ENCODE results near the gene TMEM134.

The TMEM134 gene

GRCh38 chr11:67455054-67455453 is 14.0 kb downstream of the TMEM134 start, which contains the start of gene CABP4:
Gene CABP4 (plus strand): TSS chr11:67455354. CDS start chr11:67455424, 70 bp downstream.
- no peak for DNase-seq

- no peak for DNase-seq
Observed at GRCh38 chr11:67453816-67454732, 15.0 kb downstream of the TMEM134 start.

GRCh38 chr11:67452141-67452952 is 16.7 kb downstream of the TMEM134 start, which contains the start of gene GPR152:
Gene GPR152 (minus strand): TSS chr11:67452729. CDS start chr11:67452724, 5 bp downstream.
- DNase-seq: no peak

- no peak for DNase-seq
Observed at GRCh38 chr11:67451658-67451976, 17.4 kb downstream of the TMEM134 start.

- DNase-seq: no peak
Observed at GRCh38 chr11:67450796-67451657, 18.0 kb downstream of the TMEM134 start.

GRCh38 chr11:67449116-67449844 is 19.8 kb downstream of the TMEM134 start:
- DNase-seq: no peak

- no peak for DNase-seq
Observed at GRCh38 chr11:67448220-67448609, 20.8 kb downstream of the TMEM134 start.

GRCh38 chr11:67445515-67445914 is 23.5 kb downstream of the TMEM134 start:
- no peak for DNase-seq

GRCh38 chr11:67442504-67443404 is 26.3 kb downstream of the TMEM134 start:
- no peak for DNase-seq

GRCh38 chr11:67441731-67442351 is 27.2 kb downstream of the TMEM134 start:
- no peak for DNase-seq

GRCh38 chr11:67441098-67441563 is 27.9 kb downstream of the TMEM134 start:
- DNase-seq: no peak

- no peak for DNase-seq
Observed at GRCh38 chr11:67440229-67441097, 28.6 kb downstream of the TMEM134 start.

- no peak for DNase-seq
Observed at GRCh38 chr11:67439321-67440228, 29.5 kb downstream of the TMEM134 start.

GRCh38 chr11:67438158-67438902 is 30.7 kb downstream of the TMEM134 start:
- peak; percentile 57 for DNase-seq

GRCh38 chr11:67437809-67438157 is 31.3 kb downstream of the TMEM134 start:
- no peak for DNase-seq

GRCh38 chr11:67437082-67437808 is 31.8 kb downstream of the TMEM134 start, which contains the start of gene PTPRCAP:
Gene PTPRCAP (minus strand): TSS chr11:67437682. CDS start chr11:67437619, 63 bp downstream.
- DNase-seq: peak; percentile 53
